Nephron progenitor cell (in vitro differentiated cells): ENCODE measurements around the gene FBXL17.

ENCODE experiments used
- DNase-seq: peaks from one replicate; pipeline ENCODE4 v3.0.0; 2021
- H3K27ac Mint-ChIP-seq: 2 replicates; pipeline ENCODE4 v1.8.0; 2021; ENCODE audit warnings: mild to moderate bottlenecking, moderate library complexity, mixed read lengths
- H3K27me3 Mint-ChIP-seq: 2 replicates; pipeline ENCODE4 v1.8.0; 2021; ENCODE audit warnings: mild to moderate bottlenecking, low read depth, mixed read lengths; ENCODE audit not compliant: poor library complexity
- H3K36me3 Mint-ChIP-seq: 2 replicates; pipeline ENCODE4 v1.8.0; 2021; ENCODE audit warnings: low read depth, mixed read lengths
- H3K4me1 Mint-ChIP-seq: 2 replicates; pipeline ENCODE4 v1.8.0; 2021; ENCODE audit warnings: mixed read lengths
- H3K4me3 Mint-ChIP-seq: 2 replicates; pipeline ENCODE4 v1.8.0; 2021; ENCODE audit warnings: mild to moderate bottlenecking, moderate library complexity, mixed read lengths
- H3K9me3 Mint-ChIP-seq: 2 replicates; pipeline ENCODE4 v1.8.0; 2021; ENCODE audit warnings: mild to moderate bottlenecking, moderate library complexity, mixed read lengths
- TF ChIP-seq, protein P1 (sequence below): fragments of 200-600 bp; sonication (generic); IDR thresholded peaks from 2 replicates; pipeline ENCODE4 v1.5.0; 2021; ENCODE audit warnings: antibody characterized with exemption

FBXL17 gene

DNA sequence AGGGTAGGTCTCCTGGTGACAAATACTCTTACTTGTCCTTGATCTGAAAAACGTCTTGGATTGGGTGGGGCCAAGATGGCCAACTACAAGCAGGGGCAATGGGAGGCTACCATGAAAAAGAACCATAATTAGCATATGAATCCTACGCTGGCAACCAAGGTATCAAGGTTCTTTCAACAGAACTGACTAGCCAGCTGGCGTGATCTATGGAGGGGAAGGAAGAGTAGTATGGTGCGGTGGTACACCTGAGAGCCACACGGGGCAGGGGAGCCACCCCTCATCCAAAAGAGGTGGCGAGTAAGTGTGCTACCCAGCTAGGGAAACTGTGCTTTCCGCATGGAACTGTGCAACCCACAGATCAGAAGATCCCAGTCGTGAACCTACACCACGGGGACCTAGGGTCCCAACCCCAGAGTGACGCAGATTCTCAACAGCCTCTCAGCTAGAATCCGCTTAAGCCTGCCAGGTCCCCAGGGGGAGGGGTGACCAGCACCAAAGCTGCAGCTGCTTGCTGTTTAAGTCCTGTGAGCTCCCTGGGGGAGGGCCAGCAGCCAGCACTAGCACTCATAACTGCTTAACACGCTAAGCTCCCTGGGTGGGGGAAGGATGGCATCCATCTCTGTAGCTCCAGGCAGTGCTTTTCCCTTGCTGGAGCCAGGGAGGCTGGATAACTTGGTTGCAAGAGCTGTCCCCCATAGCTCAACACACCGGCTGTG, 334.8 kb downstream of the FBXL17 start:
- H3K27ac Mint-ChIP-seq: no peak overlapping the region
- TF ChIP-seq, protein P1, sequence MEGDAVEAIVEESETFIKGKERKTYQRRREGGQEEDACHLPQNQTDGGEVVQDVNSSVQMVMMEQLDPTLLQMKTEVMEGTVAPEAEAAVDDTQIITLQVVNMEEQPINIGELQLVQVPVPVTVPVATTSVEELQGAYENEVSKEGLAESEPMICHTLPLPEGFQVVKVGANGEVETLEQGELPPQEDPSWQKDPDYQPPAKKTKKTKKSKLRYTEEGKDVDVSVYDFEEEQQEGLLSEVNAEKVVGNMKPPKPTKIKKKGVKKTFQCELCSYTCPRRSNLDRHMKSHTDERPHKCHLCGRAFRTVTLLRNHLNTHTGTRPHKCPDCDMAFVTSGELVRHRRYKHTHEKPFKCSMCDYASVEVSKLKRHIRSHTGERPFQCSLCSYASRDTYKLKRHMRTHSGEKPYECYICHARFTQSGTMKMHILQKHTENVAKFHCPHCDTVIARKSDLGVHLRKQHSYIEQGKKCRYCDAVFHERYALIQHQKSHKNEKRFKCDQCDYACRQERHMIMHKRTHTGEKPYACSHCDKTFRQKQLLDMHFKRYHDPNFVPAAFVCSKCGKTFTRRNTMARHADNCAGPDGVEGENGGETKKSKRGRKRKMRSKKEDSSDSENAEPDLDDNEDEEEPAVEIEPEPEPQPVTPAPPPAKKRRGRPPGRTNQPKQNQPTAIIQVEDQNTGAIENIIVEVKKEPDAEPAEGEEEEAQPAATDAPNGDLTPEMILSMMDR: no peak
- H3K4me1 Mint-ChIP-seq: no peaks in the 10 kb centered on the region
- peaks cover 43% of the 10 kb centered on the region for H3K9me3 Mint-ChIP-seq
- no peak overlapping the region for H3K4me3 Mint-ChIP-seq
- DNase-seq: no peak
- peaks cover 2% of the 10 kb centered on the region for H3K27me3 Mint-ChIP-seq
- peaks cover 39% of the 10 kb centered on the region for H3K36me3 Mint-ChIP-seq

DNA sequence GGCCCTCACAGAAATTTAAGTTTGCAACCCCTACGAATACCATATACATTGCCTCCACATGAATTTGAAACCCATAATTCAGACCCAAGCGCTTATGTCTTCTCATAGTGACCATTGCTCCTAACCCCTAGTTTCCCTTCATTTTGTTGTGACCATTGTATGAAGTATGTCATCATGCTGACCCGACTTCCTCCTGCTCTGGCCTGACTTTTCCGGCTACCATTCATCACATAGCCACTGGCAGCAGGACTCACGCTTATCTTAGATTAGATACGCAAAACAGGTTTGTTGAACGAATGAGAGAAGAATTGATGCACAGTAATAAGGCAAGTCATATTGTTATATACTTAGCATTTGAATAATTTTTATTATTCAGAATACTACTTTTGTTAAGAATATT, 345.4 kb downstream of the FBXL17 start:
- DNase-seq: no peak
- TF ChIP-seq, protein P1: no peak
- Mint-ChIP-seq H3K27me3 (no peaks in the 10 kb centered on the region), H3K4me3 (no peak overlapping the region), H3K27ac (peak overlapping the region; percentile 52), H3K36me3 (peaks cover 15% of the 10 kb centered on the region), H3K4me1 (no peaks in the 10 kb centered on the region), H3K9me3 (peaks cover 9% of the 10 kb centered on the region)

DNA sequence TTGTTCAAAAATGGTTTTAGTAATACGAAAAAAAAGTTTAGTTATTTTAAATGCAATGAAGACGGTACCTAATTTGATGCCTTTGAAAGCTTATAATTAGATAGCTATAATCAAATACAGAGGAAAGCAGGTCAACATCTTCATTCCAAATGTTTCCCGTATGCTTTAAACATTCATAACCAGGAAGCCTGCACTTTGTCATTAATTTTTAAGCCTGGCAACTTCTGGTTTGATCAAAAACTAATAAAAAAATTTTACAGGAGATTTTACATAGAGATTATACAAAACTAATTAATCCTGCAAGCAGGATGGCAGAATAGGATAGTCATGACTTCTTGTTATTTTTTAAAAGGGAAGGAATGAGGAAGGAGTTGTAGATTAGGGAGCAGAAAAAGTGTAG, 353.0 kb downstream of the FBXL17 start:
- peaks cover 49% of the 10 kb centered on the region for H3K4me1 Mint-ChIP-seq
- TF ChIP-seq, protein P1: no peak
- no peak overlapping the region for H3K4me3 Mint-ChIP-seq
- H3K27me3 Mint-ChIP-seq: no peaks in the 10 kb centered on the region
- peak overlapping the region; percentile 35 for H3K27ac Mint-ChIP-seq
- peaks cover 9% of the 10 kb centered on the region for H3K9me3 Mint-ChIP-seq
- no peak for DNase-seq
- H3K36me3 Mint-ChIP-seq: peaks cover 15% of the 10 kb centered on the region

DNA sequence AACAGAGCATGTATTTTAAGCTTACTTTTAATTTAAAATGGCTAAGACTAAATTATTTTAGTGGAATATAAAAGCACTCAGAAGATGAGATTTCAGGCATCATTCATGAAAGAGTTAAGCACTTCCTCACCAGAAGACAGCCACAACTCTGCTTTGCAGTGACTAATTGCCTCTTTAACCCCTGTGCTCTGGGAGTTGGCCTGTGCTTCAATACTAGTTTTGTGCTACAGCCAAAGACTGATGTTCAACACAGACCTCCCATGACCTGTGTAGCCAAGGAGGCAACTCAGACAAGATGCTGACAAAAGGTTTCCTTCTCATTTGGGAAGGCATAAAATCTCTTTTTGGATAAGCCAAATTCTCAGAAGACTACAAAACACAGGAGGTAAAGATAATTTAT, 353.5 kb downstream of the FBXL17 start:
- peak; percentile 28 for DNase-seq
- TF ChIP-seq, protein P1: no peak
- Mint-ChIP-seq H3K4me3 (peak overlapping the region; percentile 39), H3K4me1 (peaks cover 51% of the 10 kb centered on the region), H3K27ac (peak overlapping the region; percentile 87), H3K27me3 (no peaks in the 10 kb centered on the region), H3K36me3 (peaks cover 14% of the 10 kb centered on the region), H3K9me3 (peaks cover 9% of the 10 kb centered on the region)

DNA sequence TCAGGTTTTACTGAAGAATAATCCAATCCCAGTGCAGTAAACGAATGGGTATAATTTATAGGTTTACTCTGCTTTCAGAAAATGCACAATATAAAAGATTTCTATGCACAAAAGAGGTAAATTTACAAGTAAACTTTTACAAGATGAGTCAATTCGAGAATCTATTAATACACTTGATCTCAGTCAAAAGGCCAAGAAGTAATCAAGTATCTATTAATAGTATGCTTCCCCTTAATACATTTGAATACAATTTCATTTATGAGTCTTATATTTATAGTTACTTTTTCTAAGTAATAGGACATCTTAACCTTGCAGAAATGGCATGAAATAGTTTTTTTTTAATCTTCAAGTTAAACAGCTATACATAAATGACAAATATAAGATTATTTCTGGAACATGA, 355.9 kb downstream of the FBXL17 start:
- TF ChIP-seq, protein P1: no peak

DNA sequence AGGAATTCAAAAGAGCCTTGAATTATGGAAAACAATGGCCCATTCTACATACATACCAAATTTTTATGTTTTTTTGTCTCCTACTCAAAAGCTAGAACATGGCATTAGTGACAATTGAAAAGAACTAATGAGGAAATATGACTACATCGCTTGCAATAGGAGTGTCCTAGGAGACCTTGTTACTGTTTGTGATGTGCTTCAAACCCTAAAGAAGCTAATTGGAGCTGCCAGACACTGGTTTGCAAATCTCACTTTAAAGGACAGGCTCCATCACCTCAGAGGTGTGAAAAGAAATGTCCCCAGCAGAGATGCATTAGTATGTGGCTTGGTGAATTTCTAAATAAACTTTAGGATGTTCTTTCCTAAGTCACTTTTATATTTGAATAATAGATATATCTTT, 356.9 kb downstream of the FBXL17 start:
- no peak for DNase-seq
- H3K4me3 Mint-ChIP-seq: no peak overlapping the region
- TF ChIP-seq, protein P1: no peak
- no peaks in the 10 kb centered on the region for H3K9me3 Mint-ChIP-seq
- no peaks in the 10 kb centered on the region for H3K36me3 Mint-ChIP-seq
- no peak overlapping the region for H3K27ac Mint-ChIP-seq
- H3K4me1 Mint-ChIP-seq: peaks cover 47% of the 10 kb centered on the region
- no peaks in the 10 kb centered on the region for H3K27me3 Mint-ChIP-seq

More for the DNA sequence above, 355.9 kb downstream of the FBXL17 start:
- no peaks in the 10 kb centered on the region for H3K36me3 Mint-ChIP-seq
- H3K27ac Mint-ChIP-seq: no peak overlapping the region
- DNase-seq: no peak
- peaks cover 51% of the 10 kb centered on the region for H3K4me1 Mint-ChIP-seq
- H3K9me3 Mint-ChIP-seq: no peaks in the 10 kb centered on the region
- H3K4me3 Mint-ChIP-seq: no peak overlapping the region
- no peaks in the 10 kb centered on the region for H3K27me3 Mint-ChIP-seq
